K562 (cell line): ENCODE measurements around the gene FOXK2. TPM values are rescaled to one million over a fixed set of nuclear protein-coding genes. Genes with fewer than 3 reads are reported as not detected.

Experiments
- SP1 ChIP-seq: sonication (generic); formaldehyde crosslinking; IDR thresholded peaks from 2 replicates; pipeline ENCODE4 v1.8.1; 2022; ENCODE audit warnings: mild to moderate bottlenecking, missing genetic modification reagents
- ZNF764 ChIP-seq: fragments of 250-450 bp; sonication (Bioruptor Pico); IDR thresholded peaks from 2 replicates; pipeline ENCODE4 v1.4.0; 2020; ENCODE audit warnings: low read depth, mild to moderate bottlenecking, moderate library complexity
- polyA plus RNA-seq, 8 experiments: library from polyadenylated mRNA; depleted of rRNA in 4 of 8; stranded (reverse) in 5 of 8; unstranded in 3 of 8; fragments of >200 nt; fragmentation: Nextera tagmentation in 2 of 8; fragmentation: Illumina TruSeq in 1 of 8; extraction: Ambion mirVana in 2 of 8; extraction: Trizol in 1 of 8; gene quantifications; 2 replicates each; pipeline versions ENCODE4 v1.2.1 to v1.2.3, GENCODE V29; 2011 to 2014; ENCODE audit warnings: inconsistent platforms in 1 of 8, missing spikeins in 1 of 8
- total RNA-seq, 7 experiments: library from RNA; depleted of rRNA in 6 of 7; stranded (reverse); fragments of >200 nt in 6 of 7; fragmentation: Illumina TruSeq in 2 of 7; extraction: Trizol in 2 of 7; gene quantifications; 2 replicates each; pipeline versions ENCODE4 v1.2.1 to v1.2.3, GENCODE V29; 2011 to 2021; ENCODE audit warnings: low replicate concordance in 1 of 7
- TF ChIP-seq, protein P1 (sequence below), 2 experiments: fragments of 450-650 bp; IDR thresholded peaks; 2 replicates each; pipeline ENCODE4 v1.6.1; 2016; ENCODE audit warnings: mild to moderate bottlenecking in 2 of 2, borderline replicate concordance in 1 of 2, low read depth in 1 of 2, moderate library complexity in 1 of 2
- TF ChIP-seq, protein P2 (sequence below): fragments of 150-350 bp; IDR thresholded peaks from 2 replicates; pipeline ENCODE4 v1.6.1; 2014; ENCODE audit warnings: low read depth, mild to moderate bottlenecking, low read length, borderline replicate concordance

FOXK2 gene
- total and polyA plus RNA-seq, 9 of the 15 experiments (the other 6 are each of a cell fraction or from before 2014, with no cell fraction given) = 3.0 to 86.0 (median 44.1) TPM

GRCh38 chr17:82636626-82637598 lies 117.4 kb downstream of the FOXK2 start (continued):
- TF ChIP-seq, protein P1, sequence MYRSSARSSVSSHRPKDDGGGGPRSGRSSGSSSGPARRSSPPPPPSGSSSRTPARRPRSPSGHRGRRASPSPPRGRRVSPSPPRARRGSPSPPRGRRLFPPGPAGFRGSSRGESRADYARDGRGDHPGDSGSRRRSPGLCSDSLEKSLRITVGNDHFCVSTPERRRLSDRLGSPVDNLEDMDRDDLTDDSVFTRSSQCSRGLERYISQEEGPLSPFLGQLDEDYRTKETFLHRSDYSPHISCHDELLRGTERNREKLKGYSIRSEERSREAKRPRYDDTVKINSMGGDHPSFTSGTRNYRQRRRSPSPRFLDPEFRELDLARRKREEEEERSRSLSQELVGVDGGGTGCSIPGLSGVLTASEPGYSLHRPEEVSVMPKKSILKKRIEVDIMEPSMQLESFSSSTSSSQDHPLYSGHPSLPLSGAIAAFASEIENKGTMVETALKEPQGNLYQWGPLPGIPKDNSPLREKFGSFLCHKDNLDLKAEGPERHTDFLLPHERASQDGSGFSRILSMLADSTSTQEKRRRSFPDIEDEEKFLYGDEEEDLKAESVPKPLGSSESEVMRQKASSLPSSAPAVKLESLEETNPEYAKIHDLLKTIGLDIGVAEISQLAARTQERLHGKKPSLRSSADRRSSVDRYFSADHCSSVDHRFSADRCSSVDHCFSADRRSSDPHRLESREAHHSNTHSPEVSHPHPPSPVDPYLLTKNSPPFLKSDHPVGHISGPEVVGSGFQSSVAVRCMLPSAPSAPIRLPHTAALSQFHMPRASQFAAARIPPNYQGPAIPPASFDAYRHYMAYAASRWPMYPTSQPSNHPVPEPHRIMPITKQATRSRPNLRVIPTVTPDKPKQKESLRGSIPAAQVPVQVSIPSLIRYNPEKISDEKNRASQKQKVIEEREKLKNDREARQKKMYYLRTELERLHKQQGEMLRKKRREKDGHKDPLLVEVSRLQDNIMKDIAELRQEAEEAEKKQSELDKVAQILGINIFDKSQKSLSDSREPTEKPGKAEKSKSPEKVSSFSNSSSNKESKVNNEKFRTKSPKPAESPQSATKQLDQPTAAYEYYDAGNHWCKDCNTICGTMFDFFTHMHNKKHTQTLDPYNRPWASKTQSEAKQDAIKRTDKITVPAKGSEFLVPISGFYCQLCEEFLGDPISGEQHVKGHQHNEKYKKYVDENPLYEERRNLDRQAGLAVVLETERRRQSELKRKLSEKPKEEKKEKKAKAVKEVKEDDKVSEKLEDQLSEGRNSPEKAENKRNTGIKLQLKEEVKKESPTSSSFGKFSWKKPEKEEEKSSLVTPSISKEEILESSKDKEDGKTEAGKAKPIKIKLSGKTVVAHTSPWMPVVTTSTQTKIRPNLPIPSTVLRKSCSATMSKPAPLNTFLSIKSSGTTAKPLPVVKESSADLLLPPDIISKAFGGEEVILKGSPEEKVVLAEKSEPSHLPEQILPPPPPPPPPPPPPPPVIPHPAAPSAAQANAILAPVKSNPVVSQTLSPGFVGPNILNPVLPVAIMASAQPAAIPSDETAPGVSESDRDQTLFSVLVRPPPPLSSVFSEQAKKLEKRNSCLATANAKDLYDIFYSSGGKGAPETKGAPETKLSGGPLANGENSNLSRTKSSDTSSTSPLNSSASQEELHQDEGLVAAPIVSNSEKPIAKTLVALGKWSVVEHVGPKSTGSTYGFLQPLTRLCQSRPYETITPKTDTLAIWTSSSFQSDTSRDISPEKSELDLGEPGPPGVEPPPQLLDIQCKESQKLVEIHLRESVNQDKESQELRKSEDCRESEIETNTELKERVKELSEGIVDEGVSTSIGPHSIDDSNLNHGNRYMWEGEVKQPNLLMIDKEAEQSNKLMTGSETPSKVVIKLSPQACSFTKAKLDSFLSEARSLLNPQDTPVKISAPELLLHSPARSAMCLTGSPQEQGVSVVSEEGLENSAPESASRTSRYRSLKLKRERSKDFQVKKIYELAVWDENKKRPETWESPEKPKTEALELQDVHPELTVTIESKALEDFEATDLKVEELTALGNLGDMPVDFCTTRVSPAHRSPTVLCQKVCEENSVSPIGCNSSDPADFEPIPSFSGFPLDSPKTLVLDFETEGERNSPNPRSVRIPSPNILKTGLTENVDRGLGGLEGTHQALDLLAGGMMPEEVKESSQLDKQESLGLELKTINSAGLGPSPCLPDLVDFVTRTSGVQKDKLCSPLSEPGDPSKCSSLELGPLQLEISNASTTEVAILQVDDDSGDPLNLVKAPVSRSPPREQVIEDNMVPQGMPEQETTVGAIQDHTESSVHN (IDR thresholded peaks at IDR 0.05; ENCODE audit: borderline replicate concordance in 1 of 2, low read depth in 1 of 2) = no peak
- TF ChIP-seq ZNF764 = no peak
- TF ChIP-seq, protein P2, sequence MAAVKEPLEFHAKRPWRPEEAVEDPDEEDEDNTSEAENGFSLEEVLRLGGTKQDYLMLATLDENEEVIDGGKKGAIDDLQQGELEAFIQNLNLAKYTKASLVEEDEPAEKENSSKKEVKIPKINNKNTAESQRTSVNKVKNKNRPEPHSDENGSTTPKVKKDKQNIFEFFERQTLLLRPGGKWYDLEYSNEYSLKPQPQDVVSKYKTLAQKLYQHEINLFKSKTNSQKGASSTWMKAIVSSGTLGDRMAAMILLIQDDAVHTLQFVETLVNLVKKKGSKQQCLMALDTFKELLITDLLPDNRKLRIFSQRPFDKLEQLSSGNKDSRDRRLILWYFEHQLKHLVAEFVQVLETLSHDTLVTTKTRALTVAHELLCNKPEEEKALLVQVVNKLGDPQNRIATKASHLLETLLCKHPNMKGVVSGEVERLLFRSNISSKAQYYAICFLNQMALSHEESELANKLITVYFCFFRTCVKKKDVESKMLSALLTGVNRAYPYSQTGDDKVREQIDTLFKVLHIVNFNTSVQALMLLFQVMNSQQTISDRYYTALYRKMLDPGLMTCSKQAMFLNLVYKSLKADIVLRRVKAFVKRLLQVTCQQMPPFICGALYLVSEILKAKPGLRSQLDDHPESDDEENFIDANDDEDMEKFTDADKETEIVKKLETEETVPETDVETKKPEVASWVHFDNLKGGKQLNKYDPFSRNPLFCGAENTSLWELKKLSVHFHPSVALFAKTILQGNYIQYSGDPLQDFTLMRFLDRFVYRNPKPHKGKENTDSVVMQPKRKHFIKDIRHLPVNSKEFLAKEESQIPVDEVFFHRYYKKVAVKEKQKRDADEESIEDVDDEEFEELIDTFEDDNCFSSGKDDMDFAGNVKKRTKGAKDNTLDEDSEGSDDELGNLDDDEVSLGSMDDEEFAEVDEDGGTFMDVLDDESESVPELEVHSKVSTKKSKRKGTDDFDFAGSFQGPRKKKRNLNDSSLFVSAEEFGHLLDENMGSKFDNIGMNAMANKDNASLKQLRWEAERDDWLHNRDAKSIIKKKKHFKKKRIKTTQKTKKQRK = no peak
- no peak for TF ChIP-seq SP1 (CRISPR knock-in tag)
- TF ChIP-seq, all 486 proteins: peak for 0
